GM18505 (cell line): ENCODE measurements around the gene BACH2.
"Not testable (repeated sequence)": the region's sequence is repeated elsewhere in the genome, so short reads cannot be mapped to it uniquely, and the experiment has no call there.

Experiments
- ATAC-seq: cut with Tn5 transposase; IDR thresholded peaks from one replicate; pipeline ENCODE4 v1.9.1; 2021; ENCODE audit not compliant: unreplicated experiment
- POLR2A ChIP-seq: IDR thresholded peaks from 4 replicates; pipeline ENCODE4 v1.6.1; 2011; ENCODE audit warnings: borderline replicate concordance; ENCODE audit not compliant: insufficient read depth, insufficient read length; ENCODE audit errors: extremely low read depth

The BACH2 gene

DNA sequence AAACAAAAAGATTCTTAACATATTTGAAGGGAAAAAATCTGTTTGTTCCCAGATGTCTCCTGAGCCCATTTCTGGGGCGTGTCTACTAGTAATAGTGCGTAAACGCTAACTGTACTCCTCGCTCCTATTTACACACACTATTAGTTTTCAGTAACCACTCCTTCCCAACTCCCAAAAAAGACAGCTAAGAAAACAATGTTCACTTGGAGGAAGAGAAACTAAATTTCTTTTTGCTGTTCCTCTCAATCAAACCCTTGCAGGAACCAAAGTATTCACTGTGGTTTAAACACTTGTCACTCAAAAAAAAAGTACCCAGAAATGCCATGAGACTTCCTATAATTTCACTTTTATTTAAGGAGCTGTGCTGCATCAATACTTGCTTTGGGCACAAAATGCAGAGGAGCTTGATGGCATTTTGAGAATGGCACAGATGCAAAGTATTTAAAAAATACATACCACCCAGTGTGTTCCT lies 118.2 kb downstream of the BACH2 start:
- TF ChIP-seq POLR2A, result no peak
- ATAC-seq, result no peak

DNA sequence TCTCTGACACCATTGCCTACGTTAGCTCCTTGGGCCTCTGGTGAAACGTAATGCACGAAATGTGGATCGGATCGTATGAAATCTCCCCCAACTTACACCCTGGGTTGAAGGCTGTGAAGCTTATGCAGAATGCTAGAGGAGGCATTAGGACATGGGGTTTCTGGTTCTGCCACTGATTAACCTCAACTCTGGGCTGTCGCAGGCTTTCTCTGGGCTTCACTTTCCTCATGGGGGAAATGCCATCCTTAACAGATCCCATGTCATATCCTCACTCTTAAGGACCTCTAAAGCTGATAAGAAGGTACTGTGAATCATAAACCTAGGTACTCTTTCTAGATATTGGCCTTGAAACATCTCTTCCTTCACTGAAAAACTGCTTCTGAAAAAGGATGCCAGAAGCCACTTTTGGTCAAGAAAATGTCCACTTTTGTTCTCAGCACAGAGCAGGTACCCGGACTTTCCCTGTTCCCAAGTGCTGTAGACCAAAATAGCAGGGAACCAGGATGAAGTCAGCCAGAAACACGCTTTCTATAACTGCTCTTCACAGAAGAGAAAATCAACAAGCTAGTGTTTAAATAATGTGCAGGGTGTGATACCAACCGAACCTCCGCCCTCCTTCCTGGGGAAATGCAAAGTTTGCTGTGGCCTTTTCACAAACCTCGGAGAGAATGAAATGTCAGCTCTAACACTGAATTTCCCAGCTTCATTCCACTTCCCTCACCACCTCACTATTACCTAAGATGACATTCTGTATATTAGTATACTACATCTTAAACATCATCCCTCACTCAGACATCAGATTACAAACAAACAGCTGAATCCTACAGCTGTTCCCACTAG lies 118.9 kb downstream of the BACH2 start:
- TF ChIP-seq POLR2A, result no peak

DNA sequence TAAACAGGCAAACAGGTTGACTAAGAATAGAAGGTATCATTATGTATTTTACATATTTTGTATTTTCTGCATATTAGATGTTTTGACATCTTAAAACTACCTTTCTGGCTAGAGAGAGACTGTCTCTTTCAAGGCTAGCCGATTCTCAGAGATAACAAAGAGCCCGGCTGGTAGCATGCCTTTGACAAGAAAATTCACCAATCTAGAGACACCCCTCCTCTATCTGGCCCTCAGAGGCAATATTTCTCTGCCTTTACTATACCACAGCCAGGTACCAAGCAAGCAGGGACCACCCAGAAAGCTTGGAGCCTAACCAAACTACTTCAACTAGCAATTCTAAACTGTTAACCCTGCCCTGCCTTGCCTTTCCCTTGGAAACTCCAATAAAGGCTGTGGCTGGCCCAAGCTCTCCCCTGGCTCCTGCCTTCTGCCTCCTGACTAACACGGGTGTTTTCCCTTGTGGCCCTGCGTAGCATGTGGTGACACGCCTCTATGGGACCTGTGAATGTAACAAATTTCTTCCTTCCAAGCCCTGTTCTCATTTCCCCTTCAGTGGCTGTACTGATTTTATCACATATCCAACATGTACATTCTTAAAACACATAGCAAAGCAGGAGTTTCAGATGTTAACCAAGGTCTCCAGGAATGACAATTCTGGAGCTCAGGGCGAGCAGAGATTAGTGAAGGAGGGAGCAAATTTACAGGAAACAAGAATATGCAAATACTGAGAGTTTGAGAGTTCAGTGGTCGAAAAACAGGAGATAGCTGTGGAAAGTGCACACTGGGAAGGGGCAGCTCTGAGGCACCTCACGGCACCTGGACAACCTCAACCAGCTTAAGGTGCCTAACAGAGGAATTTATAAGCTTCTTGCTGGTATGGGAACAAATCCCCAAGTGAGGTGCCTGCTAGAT lies 120.8 kb downstream of the BACH2 start:
- TF ChIP-seq POLR2A, result no peak
- no peak for ATAC-seq

More for the DNA sequence above, 118.9 kb downstream of the BACH2 start:
- no peak for ATAC-seq

DNA sequence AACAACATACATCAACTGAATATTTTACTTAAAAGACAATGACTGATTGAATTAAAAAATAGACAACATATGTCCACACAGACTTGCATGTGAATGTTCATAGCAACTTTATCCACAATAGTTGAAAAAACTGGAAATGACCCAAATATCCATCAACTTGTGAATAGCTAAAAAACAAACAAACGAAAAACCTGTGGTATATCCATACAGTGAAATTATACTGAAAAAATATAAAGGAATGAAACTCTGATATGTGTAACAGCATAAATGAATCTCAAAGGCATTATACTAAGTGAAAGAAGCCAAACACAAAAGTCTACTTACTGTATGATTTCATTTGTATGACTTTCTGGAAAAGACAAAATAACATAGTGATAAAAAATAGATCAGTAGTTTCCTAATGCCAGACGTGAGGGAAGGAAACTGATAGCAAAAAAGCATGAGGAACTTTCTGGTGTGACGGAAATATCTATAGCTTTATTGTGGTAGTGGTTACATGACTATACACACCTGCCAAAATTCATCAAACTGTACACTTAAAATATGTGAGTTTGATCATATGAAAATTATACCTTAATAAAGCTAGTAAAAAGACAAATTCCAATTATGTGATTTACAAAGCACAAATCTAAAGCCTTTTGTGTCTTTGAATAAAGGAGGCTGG lies 123.2 kb downstream of the BACH2 start:
- TF ChIP-seq POLR2A, result no peak
- ATAC-seq, result no peak

DNA sequence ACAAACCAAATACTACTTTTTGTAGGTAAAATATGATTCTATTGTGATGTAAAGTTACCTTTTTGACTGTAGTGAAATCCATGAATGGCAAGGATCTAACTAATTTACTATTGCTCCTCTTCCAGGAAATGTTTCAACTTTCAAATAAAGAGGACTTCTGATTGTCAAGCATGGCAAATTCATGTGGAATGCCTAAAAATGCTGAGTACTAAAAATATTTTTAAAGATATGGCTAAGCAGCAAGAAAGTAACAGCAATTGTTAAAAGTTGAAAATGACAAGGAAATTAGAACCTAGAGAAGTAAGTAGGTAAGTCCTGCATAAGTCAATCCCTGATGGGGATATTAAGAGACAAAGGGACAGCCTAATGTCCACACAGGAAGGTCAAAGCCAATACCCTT lies 126.0 kb downstream of the BACH2 start:
- TF ChIP-seq POLR2A, result no peak
- no peak for ATAC-seq

DNA sequence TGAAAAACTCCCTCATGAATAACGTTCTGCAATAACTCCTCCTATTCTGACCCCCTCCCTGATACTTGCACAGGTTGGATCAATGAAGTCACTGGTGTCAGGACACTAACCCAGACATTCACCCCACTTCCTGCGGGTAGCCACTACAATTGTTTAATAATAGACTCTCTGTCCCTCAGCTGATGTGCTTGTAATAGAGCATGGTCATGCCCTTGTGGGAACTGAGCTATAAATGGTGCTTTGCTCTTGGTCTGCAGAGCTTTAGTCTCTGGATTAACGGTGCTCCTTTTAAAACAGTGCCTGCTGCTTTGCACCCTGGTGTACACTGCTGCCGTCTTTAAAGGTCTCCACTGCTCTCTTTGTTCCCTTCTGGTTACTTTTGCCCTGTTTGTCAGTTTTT lies 127.3 kb downstream of the BACH2 start:
- ATAC-seq, result no peak
- no peak for TF ChIP-seq POLR2A

DNA sequence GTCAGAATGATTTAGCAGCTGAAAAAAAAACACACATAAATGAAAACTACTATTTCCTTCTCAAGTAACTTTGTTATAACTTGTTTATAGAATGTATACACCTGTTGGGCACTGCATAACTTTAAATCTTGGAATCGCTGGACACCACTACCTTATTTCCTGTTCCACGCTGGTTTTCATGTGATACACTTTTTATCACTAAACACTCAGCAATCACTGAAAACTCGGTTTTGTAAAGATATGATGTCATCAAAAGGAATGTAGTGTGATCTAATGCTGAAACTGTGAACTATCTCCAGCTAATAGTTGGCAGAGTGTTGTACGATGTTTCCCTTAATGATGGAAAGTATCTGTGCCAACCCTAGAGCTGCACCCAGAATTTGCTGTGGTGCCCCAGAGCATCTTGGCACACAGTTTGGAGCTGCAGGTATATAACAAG lies 127.9 kb downstream of the BACH2 start:
- TF ChIP-seq POLR2A, result no peak
- ATAC-seq, result no peak

DNA sequence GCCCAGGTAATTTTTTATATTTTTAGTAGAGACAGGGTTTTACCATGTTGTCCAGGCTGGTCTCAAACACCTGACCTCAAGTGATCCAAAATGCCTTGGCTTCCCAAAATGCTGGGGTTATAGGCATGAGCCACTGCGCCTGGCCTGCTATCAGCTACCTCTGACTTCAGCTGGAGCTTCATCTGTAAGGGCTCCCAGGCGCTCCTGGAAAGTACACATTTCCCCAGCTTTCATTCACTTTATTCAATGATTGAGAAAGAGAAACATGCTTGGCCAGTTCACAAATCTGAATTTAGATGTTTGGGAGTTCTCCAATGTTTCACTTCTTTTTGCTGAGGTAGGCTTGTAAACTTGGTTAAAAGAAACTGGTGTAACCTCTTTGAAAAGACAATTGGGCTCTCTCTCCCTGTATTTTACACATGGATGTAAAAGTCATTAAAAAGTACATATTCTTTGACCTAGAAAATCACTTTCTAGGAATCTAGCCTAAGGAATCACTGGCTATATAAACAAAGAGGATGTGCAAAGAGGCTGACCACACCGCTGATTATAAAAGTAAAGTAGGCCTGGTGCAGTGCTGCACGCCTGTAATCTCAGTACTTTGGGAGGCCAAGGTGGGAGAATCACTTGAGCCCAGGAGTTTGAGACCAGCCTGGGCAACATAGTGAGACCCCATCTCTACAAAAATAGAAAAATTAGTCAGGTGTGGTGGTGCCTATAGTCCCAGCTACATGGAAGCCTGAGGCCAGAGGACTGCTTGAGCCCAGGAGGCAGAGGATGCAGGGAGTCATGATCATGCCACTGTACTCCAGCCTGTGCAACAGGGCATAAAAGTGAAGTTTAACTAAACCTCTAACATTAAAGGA lies 128.9 kb downstream of the BACH2 start:
- no peak for TF ChIP-seq POLR2A
- ATAC-seq, result no peak

DNA sequence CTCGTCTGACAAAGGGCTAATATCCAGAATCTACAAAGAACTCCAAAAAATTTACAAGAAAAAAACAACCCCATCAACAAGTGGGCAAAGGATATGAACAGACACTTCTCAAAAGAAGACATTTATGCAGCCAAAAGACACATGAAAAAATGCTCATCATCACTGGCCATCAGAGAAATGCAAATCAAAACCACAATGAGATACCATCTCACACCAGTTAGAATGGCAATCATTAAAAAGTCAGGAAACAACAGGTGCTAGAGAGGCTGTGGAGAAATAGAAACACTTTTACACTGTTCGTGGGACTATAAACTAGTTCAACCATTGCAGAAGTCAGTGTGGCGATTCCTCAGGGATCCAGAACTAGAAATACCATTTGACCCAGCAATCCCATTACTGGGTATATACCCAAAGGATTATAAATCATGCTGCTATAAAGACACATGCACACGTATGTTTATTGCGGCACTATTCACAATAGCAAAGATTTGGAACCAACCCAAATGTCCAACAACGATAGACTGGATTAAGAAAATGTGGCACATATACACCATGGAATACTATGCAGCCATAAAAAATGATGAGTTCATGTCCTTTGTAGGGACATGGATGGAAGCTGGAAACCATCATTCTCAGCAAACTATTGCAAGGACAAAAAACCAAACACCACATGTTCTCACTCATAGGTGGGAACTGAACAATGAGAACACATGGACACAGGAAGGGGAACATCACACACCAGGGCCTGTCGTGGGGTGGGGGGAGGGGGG lies 130.3 kb downstream of the BACH2 start:
- ATAC-seq, result not testable (repeated sequence)

DNA sequence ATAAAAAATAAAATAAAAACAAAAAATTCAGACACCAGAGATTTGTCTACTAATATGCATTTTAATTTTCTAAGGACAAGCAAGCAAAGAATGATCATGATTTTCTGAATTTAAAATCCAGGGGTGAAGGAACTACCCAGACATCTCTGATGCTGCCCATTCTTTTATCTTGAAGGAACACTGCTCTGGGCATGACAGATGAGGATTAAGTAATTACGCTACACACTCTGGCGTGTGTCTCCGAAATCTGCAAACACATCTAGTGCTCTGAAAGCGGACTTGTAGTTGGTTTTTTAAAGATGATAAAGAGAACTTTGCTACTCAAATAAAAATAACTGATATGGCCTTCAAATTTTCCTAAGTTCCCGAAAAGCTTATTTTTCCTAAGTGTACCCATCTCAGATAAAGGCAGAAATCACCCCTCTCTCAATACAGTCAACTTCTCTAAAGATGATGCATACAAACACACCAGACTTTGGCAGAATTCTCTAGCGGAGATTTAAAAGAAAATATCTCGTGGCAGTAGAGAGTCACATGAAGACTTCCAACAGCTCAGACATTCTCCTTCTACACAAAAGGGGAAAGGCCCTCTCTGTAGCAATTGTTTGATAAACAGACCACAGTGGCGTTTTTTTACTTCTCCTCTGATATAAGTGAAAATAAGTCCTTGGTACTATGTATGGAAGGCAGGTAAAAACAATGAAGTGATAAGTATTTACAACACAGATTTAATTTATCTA lies 133.8 kb downstream of the BACH2 start:
- ATAC-seq, result no peak
- TF ChIP-seq POLR2A, result no peak

DNA sequence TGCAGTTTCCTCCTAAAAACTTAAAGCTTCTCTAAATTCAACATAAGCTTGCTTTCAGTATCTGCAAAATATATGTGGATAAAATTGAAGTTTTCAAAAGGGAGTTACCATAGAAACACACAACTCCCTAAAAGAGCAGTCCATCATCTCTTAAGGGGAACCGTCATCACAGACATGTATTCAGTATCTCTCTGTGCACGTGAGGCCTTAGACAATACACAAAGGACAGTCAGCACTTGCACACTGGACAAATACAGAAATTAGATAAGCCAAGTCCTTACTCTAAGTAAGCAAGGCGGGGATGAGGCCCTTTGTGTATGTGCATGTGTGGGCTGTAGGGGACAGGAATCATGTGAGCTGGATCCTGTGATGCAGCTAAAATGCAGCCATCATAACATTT lies 136.6 kb downstream of the BACH2 start:
- no peak for ATAC-seq

More for the DNA sequence above, 136.6 kb downstream of the BACH2 start:
- TF ChIP-seq POLR2A, result no peak
